WERI-Rb-1 (cell line): ENCODE measurements around the gene TMEM225.

ENCODE experiments used
- DNase-seq: peaks from one replicate; pipeline ENCODE4 v3.0.0-alpha.2; 2020
- H3K27ac ChIP-seq: fragments of 250-450 bp; sonication (Bioruptor Pico); 2 replicates; pipeline ENCODE4 v1.5.1; 2020; ENCODE audit warnings: mild to moderate bottlenecking, moderate library complexity
- H3K27me3 ChIP-seq: fragments of 250-450 bp; sonication (Bioruptor Pico); 2 replicates; pipeline ENCODE4 v1.5.1; 2021; ENCODE audit warnings: mild to moderate bottlenecking, low read depth, moderate library complexity; ENCODE audit not compliant: insufficient read depth, severe bottlenecking
- H3K36me3 ChIP-seq: fragments of 250-450 bp; sonication (Bioruptor Pico); 2 replicates; pipeline ENCODE4 v1.5.1; 2020; ENCODE audit warnings: mild to moderate bottlenecking, moderate library complexity
- H3K4me3 ChIP-seq: 2 replicates; pipeline ENCODE4 v1.5.1; 2011; ENCODE audit warnings: low read depth, mild to moderate bottlenecking, control low read depth, low read length
- H3K9me3 ChIP-seq: fragments of 250-450 bp; sonication (Bioruptor Pico); 2 replicates; pipeline ENCODE4 v1.5.1; 2021; ENCODE audit warnings: mild to moderate bottlenecking, moderate library complexity; ENCODE audit not compliant: severe bottlenecking
- TF ChIP-seq, protein P1 (sequence below): IDR thresholded peaks from 2 replicates; pipeline ENCODE4 v1.5.1; 2011; ENCODE audit warnings: low read depth, mild to moderate bottlenecking, control low read depth, inconsistent platforms, low read length

TMEM225 gene

DNA sequence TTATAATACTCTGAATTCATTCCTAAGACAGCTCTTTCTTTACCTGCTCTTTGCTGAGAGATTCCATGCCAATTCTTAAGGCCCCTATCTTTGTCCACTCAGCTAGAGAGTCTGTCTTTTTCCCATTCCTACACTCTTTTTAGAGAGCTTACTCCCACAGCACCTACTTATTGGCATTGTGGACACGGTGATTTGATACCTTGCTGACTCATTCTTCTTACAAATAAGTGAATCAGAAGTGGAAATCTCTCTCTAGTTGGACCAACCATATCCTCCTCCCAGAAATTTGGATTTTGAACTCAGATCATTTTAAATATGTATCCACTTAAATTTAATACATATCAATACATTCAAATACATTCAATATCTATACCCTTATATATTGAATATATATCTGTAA lies 46.8 kb downstream of the TMEM225 start:
- Histone ChIP-seq H3K4me3 (no peak overlapping the region), H3K27ac (no peak overlapping the region), H3K27me3 (no peaks in the 10 kb centered on the region), H3K36me3 (no peaks in the 10 kb centered on the region), H3K9me3 (no peaks in the 10 kb centered on the region)
- DNase-seq, result no peak
- TF ChIP-seq, protein P1, sequence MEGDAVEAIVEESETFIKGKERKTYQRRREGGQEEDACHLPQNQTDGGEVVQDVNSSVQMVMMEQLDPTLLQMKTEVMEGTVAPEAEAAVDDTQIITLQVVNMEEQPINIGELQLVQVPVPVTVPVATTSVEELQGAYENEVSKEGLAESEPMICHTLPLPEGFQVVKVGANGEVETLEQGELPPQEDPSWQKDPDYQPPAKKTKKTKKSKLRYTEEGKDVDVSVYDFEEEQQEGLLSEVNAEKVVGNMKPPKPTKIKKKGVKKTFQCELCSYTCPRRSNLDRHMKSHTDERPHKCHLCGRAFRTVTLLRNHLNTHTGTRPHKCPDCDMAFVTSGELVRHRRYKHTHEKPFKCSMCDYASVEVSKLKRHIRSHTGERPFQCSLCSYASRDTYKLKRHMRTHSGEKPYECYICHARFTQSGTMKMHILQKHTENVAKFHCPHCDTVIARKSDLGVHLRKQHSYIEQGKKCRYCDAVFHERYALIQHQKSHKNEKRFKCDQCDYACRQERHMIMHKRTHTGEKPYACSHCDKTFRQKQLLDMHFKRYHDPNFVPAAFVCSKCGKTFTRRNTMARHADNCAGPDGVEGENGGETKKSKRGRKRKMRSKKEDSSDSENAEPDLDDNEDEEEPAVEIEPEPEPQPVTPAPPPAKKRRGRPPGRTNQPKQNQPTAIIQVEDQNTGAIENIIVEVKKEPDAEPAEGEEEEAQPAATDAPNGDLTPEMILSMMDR, result no peak

DNA sequence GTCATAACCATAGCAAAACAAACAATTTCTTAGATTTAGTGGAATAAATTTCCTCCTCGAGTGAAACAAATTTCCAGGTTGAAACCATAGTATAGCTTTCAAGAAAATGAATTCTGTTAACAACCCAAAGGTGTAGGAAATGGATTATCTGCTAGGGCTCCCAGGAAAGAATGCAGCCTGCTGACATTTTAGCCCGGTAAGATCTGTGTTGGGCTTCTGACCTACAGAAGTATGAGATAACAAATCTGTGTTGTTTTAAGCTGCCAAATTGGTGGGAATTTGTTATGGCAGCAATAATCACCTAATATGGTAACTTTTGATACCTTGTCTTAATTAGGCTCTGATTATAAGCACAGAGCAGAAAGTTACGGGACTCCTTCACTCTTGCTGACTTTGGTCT lies 47.3 kb downstream of the TMEM225 start:
- no peak overlapping the region for H3K27ac ChIP-seq

DNA sequence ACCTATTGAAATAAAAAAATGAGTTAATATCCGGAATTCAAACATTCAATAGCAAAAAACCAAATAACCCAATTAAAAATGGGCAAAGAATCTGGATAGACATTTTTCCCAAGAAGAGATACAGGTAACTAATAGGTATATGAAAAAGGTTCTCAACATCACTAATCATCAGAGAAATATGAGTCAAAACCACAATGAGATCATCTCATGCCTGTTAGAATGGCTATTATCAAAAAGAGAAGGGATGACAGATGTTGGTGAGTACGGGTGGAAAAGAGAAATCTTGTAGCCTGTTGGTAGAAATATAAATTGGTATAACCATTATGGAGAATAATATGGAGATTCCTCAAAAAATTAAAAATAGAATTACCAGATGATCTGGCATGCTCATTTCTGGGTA lies 52.4 kb downstream of the TMEM225 start:
- no peaks in the 10 kb centered on the region for H3K36me3 ChIP-seq
- no peak overlapping the region for H3K27ac ChIP-seq
- no peaks in the 10 kb centered on the region for H3K9me3 ChIP-seq
- DNase-seq, result no peak
- TF ChIP-seq, protein P1, result no peak
- no peak overlapping the region for H3K4me3 ChIP-seq
- H3K27me3 ChIP-seq, result no peaks in the 10 kb centered on the region

More for the DNA sequence above, 47.3 kb downstream of the TMEM225 start:
- no peak for DNase-seq
- no peaks in the 10 kb centered on the region for H3K27me3 ChIP-seq
- TF ChIP-seq, protein P1, result no peak
- H3K4me3 ChIP-seq, result no peak overlapping the region
- no peaks in the 10 kb centered on the region for H3K36me3 ChIP-seq
- no peaks in the 10 kb centered on the region for H3K9me3 ChIP-seq
